Cerebellar nuclear complex (tissue), 1 donor: ENCODE results near the gene SHQ1.
"Not testable (repeated sequence)": the region's sequence is repeated elsewhere in the genome, so short reads cannot be mapped to it uniquely, and the experiment has no call there.

Experiments used
- DNase-seq, 2 experiments: peaks; one replicate each; lab custom pipeline; 2025; lab: John Stamatoyannopoulos, UW

The SHQ1 gene

DNA sequence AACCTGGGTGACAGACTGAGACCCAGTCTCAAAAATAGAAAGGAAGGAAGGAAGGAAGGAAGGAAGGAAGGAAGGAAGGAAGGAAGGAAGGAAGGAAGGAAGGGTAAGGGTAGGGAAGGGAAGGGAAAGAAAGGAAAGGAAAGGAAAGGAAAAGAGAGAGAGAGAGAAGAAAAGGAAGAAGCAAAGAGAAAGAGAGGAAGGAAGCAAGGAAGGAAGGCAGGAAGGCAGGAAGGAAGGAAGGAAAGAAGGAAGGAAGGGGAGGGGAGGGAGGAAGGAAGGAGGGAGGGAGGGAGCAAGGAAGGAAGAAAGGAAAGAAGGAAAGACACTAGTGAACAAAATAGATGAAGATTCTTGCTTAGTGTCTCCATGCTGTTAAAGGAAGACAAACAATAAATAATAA is 129.1 kb downstream of the SHQ1 start:
- DNase-seq: no peak

DNA sequence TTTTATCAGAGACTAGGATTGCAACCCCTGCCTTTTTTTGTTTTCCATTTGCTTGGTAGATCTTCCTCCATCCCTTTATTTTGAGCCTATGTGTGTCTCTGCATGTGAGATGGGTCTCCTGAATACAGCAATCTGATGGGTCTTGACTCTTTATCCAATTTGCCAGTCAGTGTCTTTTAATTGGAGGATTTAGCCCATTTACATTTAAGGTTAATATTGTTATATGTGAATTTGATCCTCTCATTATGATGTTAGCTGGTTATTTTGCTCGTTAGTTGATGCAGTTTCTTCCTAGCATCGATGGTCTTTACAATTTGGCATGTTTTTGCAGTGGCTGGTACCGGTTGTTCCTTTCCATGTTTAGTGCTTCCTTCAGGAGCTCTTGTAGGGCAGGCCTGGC is 134.1 kb downstream of the SHQ1 start:
- DNase-seq: not testable (repeated sequence)

DNA sequence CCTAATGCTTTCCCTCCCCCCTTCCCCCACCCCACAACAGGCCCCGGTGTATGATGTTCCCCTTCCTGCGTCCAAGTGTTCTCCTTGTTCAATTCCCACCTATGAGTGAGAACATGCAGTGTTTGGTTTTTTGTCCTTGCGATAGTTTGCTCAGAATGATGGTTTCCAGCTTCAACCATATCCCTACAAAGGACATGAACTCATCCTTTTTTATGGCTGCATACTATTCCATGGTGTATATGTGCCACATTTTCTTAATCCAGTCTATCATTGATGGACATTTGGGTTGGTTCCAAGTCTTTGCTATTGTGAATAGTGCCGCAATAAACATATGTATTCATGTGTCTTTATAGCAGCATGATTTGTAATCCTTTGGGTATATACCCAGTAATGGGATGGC is 137.8 kb downstream of the SHQ1 start:
- DNase-seq: not testable (repeated sequence)

DNA sequence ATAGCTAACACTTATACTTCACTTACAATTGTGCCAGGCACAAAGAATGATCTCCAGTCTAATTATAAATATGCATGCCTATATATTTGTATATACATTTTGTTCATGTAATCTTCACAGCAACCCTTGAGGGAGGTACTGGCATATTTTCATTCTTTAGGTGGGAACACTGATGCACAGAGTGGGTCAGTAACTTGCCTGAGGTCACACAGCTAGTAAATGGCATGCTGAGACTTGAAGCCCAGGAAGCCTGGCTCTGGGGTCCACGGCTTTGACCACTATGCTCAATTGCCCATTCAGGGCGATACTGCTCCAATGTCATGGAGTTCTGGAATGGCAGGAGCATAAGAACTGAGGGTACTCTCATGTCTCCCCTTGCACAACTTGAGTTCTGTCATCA is 139.8 kb downstream of the SHQ1 start:
- no peak for DNase-seq

DNA sequence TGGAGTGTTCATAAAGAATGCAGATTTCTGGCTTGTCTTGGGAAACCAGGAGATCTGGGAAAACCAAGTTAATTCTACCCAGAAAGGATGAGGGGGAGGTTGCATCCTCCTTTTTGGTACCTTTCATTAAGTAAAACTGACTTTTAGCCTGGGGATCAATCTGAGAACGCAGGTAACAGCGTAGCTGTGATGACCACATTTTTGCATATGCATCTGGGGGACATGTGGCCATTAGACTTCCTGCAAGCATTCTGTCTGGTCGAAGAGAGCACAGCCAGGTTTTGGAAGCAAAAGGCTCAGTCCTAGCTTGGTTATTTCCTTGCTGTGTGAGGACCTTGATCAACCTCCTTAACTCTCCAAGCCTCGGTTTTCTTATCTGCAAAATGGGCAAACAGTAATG is 145.2 kb downstream of the SHQ1 start:
- no peak for DNase-seq

DNA sequence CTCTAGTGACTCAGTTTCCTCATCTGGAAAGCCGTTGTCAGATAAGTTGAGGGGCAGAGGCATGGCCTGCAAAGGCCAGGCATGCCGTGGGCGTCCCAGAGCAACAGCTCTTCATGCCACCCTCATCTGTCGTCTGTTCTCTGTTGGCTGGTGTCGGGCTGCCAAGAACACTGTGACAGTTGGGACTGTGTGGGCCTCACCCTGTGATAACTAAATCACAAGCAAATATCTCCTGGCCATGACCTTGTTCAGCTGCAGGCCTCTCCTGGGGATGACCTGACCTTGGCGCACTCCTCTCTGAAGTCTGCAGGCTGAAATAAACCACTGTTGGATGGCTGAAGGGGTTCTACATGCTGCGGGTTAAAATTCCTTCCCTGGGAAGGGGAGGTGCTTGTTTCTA is 145.9 kb downstream of the SHQ1 start:
- no peak for DNase-seq

DNA sequence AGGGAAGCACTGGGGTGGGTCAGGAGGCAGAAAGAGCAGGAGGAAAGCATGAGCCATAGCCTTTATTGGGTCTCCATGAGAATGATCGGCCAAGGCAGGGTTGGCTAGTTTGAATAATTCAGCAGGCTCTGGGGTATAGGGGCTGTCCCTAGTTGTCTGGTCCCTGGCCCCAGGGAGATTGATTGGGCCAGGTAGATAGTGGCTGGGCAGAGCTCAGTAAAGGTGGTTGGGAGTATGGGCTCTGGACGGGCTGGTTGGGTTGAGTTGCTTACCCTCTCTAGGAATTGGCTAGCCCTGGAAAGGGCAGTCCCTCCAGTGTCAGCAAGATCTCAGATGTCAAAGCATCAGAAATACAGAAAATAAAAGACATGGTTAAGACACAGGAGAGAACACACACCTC is 148.1 kb downstream of the SHQ1 start:
- no peak for DNase-seq

DNA sequence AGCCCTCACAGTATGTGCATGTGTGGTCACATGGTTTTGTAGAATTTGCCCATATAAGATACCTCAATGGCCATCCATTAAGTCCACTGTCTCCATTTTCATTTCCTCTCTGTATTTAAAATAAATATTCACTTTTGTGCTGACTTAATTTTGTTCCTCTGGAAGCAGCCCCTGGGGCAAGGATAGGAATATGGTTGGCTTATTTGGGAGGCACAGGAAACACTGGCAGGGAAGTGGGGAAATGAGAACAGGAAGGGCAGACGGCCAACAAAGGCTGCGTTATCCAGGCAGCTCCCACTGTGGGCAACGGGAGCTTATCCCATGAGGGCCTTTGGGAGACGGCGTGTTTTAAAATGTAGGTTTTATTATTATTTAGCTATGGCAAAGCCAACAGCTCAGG is 148.6 kb downstream of the SHQ1 start:
- DNase-seq: no peak
